SIG-M5 (cell line): ENCODE data around the gene SSU72.
"Not testable (repeated sequence)": the region's sequence is repeated elsewhere in the genome, so short reads cannot be mapped to it uniquely, and the experiment has no call there.

Experiments used
- DNase-seq: peaks from one replicate; lab custom pipeline; 2025; lab: John Stamatoyannopoulos, UW

SSU72 gene

DNA sequence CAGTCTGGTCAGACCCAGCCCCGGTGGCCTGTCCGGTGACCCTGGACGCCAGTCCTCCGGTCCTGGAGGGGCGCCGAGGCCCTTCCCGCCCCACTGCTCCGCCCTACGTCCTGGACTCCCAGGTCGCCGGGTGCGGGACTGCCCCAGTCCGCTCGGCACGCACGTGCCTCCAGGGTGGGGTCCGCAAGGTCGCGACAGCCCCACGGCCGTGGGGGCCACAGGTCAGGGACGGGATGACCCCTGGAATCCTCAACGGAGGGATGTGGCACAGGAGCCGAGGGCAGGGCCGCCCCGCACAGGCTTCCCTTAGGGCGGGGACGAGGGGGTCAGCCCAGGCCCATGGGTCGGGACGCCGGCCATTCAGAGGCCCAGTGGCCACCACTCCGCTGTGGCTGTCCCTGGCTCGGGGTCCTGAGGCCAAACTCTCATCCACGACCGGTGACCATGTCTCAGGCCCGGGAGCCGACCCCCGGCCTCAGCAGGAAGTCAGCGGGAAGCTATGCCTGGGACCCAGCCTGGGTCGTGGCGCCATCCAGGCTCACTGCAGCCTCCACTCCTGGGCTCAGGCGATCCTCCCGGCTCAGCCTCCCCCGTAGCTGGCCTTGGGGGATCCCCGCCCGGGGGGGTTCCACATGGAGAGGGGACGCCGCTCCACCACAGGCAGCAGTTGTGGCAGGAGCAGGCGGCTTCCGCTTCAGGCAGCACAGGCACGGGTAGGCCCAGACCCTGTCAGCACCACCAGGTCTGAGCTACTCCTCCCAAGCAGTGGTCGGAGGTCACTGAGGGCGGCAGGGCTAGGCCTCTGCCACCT lies 33.6 kb downstream of the SSU72 start:
- no peak for DNase-seq

DNA sequence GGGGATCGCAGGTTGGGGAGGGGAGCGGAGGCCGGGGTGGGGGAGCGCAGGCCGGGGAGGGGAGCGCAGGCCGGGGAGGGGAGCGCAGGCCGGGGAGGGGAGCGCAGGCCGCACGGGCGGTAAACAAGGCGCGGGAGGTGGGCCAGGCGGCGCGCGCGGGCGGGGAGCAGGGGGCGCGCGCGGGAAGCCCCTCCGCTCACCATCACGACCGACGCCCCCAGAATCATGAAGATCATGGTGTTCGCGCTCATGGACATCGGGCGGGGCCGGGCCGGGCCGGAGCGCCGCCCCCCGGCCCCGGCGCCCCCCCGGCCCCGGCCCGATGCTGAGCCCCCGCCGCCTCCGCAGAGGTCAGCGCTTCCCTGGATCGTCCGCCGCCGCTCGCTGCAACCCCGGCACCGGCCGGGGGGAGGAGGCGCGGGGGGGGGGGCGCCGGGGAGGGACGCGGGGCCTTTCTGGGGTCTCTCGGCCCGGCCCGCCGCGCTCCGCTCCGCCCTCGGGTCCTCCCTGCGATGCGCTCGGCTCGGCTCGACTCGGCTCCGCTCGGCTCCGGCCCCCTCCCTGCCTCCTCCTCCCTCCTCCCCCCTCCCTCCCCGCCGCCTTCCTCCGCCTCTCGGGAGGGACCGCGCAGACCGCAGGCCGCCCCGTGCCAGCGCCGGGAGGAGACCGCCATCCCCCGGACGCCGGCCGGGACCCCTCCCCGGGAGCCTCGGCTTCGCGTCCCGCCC lies 34.4 kb downstream of the SSU72 start, which contains the start of gene TMEM240:
Gene TMEM240, minus strand, starts transcription at position 535 of the 728 bp plus-strand sequence. Its CDS starts 278 bp downstream, at position 257.
- no peak for DNase-seq

DNA sequence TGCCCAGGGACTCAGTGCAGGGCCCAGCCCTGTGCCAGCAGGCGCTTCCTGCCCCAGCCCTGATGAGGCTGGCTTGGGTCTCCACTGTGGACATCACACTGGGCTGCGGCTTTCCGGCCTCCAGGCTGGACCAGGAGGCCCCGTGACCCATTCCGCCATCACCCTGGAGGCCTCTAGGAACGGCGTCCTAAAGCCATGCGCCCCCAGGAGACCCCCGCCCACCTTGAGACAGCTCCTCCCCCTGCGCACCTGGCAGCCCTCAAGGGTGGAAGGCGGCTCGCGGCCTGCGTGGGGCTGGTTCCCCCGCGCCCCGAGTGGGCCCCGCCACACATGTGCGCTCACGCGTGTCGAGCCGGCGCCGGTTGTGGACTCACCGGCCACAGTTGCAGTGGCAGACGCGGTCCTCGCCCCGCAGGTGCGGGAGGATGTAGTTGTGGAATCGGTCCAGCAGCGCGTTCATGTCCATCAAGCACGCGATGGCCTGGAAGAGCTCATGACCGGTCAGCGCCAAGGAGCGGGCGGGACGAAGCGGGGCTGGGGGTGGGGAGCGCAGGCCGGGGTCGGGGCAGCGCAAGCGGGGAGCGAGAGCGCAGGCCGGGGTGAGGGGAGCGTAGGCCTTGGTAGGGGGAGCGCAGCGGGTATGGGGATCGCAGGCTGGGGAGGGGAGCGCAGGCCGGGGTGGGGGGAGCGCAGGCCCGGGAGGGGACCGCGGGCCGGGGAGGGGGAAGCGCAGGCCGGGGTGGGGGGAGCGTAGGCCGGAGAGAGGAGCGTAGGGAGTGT lies 35.2 kb downstream of the SSU72 start:
- no peak for DNase-seq

DNA sequence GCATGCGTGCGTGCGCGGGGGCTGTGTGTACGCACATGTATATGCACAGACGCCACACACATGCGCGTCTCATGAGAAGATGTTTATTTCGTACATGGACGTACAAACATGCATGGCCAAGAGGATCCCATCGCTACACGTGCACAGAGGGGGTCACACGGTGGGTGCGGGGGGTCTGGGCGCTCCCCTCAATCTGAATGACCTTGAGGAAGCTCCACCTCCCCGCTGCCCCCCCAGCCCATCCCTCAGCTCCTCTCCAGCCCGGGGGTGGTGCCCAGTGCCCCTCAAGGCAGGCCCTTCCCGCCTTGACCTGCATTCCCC lies 35.7 kb downstream of the SSU72 start:
- no peak for DNase-seq

DNA sequence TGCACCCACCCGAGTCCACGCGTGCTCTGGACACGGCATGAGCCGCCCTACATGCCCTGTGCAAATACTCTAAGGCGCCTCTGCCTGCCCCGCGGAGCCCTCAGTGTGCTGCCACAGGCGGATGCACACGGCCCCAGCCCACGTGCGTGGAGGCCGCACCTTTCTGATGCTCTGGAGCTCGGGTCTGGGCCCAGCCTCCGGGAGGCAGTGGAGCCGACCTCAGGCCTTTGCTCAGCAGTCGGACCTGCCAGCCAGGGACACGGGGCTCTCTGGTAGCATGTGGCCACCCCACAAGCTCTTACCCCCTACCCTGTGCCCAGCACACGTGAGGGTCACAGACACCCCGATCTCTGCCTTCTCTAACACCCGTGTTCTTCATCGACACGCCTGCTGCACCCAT lies 36.3 kb downstream of the SSU72 start:
- no peak for DNase-seq

DNA sequence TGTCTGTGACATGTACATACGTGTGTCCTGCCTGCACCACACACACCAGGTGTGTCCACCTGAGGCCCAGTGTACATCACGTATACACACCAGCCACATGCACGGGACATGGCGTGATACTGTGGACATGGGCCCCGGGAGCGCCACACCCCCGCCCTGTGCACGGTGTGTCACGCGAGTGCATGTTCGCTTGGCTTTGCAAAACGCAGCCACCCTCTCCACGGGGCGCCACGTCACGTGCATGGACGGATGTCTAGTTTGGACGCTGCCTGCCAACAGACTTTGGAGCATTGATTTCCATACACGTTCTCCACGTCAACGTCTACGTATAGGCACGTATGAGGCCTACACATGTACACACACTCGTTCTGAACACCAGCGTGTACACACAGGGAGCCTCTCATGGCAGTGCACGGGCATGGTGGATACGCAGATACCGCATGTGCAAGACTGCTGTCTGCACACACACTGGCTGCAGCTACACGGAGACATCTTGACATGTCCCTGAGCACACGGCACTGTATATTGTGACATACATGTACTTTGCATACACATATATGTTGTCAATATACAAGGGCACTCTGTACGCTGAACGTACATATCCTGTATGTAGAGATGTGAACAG lies 36.9 kb downstream of the SSU72 start:
- no peak for DNase-seq

DNA sequence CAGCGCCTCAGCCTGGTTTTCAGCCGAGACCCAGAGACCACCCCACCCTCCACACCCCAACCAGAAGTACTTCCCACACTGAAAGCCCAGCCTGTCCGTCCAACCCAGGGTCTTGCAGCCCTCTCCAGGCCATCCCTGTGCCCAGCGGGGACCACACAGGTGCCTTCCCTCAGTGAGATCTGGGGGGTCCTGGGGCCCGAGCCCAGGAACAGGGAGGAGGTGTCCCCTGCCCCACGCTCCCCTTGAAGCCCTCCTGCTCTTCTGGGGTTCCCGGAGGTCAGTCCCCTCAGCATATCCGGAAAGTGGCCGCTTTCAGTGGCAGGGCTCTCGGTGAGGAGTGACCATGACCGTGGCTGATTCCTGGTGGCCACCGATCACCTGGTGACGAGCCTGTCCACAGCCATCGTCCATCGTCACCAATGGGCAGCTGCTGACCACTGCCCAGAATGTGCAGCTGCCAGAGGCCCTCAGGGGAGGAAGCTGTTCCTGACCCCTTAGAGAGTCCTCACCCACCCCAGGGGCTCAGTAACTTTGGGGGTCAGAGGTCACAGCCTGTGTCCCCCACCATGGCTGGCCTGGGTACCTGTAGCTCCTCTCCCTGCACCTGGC lies 37.6 kb downstream of the SSU72 start:
- no peak for DNase-seq

DNA sequence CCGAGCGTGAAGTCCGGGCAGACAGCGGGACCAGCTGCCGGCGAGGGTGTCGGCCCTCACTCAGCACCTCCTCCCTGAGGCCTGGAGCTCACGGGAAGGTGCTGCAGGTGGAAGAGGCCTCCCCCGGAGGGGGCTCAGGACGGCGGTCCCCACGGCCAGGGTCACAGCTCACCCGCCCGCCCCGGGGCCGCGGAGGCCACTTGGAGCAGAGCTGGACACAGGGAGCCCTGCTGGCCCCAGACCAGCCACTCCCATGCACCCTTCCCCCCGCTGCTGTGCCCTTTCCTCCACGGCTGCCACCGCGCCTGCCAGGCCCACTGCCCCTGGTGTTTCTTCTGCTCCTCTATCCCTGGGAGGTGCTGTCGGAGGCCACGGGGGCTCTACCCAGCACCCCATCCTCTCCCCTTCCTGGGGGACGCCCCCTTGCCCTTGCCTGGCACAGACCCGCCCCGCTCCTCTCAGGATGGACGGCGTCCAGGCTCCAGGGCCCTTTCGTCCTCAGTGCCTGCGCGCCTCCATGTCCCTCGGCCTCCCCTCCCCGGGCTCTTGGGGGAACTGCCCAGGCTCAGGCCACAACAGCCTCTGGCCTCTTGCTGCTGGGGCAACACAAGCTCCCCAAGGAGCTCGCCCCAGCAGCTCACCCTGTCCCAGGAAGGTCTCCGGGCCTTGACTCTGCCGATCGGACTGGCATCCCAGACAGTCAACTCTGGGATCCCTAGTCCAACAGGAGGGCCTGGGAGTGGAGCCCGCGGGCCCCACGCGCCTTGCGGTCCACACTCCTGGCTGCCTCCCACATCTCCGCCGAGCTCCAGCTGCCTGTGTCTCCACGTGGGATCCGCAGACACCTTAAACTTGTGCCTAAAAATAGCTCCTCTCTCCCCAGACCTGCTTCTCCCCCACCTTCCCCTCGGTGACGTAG lies 38.4 kb downstream of the SSU72 start:
- DNase-seq: no peak

DNA sequence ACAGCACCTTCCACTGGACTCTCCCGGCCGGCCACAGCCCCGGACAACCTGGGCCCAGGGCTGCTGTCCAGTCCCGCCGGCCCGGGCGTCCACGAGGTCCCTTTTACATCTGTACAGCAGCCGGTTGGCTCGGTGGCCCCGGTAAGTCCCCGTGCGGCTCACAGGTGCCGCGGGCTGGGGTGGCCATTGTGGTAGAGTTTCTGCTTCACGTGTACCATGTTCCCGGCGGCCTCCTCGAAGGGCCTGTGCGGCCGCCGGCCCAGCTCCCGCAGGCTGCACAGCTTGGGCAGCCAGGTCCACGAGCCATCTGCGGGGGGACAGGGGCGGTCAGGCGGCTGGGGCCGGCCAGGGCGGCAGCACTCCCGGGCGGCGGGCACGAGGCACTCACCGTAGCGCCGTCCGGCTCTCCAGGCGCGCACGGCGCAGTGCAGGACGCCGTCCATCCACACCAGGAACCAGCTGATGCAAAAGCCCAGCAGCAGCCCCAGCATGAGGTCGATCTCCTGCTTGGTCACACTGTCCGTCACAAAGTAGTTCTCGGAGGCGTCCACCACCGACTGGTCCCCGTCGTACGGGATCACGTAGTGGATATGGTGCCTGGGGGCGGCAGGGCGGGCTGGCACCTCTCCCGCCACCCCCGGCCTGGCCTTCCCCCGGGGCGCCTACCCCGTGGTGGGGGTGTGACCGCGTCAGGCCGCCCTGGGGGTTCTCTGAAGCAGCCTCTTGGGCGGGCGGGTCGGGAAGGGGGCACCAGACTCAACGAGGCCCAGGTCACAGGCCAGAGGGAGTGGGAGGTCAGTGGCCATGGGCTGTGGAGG lies 39.3 kb downstream of the SSU72 start:
- no peak for DNase-seq

DNA sequence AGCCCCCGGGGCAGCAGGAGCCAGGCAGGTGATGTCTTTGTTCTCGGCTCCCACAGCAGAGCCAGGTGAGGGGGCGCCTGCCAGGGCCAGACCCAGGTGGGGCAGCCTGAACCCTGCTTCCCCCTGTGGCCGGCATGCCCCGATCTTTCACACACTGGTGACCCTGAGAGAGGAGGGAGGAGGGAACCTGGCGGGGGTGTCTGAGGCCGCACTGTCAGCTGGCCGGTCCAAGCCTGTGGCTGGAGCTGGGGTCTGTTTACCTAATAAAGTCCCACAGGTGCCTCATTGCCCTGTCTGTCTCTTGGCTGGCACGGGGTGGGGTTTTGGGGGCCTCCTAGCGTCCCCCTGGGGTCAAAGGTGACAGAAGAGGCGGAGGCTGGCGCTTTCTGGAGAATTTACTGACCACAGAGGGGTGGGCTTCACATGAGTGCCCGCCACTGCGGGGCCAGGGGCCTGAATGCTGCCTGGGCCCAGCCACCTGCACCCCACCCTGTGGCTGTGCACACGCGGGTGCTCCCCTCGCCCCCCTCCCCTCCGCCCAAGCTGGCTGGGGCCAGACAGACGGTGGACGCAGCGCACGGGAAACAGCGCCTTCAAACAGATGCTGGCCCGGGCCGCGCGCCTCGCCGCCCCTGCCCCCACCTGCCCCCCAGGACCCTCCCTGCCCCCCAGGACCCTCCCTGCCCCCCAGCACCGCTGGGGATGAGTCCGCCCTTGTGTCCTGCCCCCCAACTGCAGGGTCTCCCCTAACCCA lies 40.1 kb downstream of the SSU72 start:
- no peak for DNase-seq

DNA sequence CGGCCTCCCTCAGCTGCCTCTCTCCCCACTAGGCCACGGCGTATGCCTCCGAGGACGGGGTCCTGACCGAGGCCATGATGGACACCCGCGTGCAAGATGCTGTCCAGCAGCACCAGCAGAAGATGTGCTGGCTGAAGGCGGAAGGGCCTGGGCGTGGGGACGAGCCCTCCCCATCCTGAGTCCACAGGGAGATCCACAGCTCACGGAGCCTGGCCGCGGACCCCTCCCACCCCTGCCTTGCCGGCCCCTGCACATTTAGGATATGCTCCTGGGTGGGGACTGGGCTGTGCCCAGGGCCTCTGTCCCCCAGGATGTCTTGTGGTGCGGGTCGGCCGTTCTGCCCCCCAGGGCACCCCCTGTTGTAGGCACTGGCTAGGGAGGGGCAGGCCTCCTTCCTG lies 40.8 kb downstream of the SSU72 start:
- DNase-seq: not testable (repeated sequence)

DNA sequence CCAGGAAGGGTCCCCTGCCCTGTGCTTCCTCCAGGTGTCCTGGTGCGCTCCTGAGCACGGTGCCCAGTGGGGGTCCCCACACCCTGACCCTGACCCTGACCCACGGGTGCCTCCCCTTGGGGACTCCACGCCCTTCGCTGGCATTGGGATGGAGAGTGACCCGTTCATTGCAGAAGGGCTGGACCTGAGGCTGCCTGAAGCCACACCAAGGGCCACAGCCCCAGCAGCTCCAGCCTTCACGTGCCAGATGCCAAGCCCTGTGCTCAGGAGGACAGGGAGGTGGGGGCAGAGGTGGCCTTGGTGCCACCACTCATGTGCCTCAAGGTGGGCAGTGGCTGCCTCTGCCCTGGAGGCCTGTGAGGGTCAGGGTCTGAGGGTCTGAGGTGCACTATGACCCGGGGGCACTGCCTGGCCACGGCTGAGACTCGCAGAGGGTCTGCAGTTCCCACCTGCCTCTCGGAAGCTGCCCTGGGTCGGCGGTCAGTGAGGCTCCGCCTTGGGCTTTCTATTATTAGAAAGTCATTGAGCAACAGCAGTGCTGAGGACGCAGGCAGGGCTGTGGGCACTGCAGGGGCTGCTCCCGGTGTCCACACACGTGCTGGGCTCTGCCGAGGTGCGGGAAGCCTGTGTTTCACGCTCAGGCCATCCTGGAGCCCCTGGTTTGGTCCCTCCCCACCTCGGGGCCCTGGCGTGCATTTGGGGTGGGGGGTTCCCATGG lies 41.3 kb downstream of the SSU72 start:
- DNase-seq: not testable (repeated sequence)

DNA sequence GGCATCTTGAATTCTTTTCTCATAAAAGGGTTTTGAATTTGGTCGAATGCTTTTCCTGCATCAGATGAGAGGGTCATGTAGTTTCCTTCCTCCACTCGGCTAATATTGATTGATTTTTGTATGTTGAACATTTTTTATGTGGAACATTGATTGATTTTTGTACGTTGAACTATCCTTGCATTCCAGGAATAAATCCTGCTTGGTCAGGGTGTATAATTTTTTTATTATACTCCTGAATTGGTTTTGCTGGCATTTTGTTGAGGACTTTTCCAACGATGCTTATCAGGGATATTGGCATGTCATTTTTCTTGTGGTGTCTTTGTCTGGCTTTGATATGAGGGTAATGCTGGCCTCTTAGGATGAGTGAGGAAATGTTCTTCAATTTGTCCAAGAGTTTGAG lies 42.7 kb downstream of the SSU72 start:
- DNase-seq: no peak

DNA sequence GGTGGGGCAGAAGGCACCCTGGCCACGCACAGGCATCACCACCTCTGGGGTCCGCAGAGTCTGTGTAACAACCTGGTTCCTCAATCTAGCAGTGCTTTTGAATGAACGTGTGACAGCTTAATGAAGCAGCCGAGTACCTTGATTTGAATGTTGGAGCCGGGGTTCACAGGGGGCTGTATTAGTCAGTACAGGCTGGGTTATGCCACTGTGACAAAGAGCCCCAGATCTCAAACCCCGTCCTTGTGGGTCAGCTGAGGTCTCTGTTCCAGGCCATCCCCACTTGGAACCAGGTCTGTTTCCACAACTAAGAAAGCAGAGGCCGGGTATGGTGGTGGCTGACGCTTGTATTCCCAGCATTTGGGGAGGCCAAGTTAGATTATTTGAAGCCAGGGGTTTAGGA lies 44.7 kb downstream of the SSU72 start:
- no peak for DNase-seq

DNA sequence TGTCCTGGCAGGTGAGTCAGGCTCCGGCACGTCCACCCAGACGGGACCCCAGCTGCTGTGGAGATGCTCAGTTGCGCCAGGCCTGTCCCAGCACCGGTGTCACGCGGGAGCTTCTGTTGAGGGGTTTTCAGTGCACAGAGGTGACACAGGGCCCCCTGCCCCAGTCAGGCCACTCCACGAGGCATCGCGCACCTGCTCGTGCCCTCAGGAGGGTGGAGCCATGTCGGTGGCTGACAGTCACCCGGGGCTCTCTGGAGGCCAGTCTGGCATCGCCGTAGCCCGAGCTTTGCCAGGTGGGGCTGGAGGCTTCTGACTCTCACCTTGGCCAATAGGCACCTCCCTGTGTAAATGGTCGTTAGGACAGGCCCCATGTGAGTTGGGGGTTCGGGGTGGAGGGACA lies 45.3 kb downstream of the SSU72 start:
- no peak for DNase-seq

DNA sequence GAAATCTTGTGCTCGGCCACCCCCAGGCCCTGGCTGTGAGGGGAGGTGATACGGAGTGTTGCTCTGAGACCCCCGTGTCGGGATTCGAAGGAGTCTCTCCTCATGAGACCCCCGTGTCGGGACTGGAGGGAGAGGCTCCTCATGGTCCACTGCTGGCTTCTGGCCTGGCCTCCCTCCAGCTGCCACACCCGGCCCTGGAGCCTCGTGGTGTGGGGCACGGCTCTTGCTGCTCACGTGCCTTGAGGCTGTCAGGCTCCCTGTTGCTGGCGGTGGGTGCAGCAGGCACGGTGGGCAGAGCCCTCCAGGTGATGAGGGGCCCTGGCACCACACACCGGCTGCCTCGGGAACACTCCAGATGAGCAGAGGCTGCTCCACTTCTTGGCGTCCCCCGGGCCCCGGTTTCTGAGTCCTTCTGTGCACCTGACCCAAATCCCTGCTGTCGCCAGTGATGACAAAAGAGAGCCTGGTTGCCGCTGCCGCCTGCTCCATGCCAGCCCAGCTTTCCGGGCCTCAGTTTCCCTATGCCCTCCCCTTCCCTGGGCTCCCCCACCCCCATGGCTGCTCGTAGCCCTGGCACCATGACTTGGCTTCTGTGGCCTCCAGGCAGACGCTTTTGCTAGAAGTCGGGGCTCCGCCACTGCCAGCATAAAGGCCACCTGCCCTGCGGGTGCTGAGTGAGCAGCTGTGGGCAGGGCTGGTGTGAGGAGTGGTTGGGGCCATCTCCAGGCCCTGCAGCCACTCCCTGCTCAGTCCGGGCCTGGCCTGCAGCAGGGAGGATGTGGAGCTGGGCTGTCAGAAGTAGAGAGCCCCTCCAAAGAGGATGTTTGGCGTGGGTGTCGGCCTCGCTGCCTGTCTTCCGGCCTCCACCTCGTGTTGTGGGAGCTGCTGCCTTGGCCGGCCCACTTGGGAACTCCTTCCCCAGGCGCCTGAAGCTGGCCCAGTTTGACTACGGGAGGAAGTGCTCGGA lies 46.1 kb downstream of the SSU72 start:
- no peak for DNase-seq

DNA sequence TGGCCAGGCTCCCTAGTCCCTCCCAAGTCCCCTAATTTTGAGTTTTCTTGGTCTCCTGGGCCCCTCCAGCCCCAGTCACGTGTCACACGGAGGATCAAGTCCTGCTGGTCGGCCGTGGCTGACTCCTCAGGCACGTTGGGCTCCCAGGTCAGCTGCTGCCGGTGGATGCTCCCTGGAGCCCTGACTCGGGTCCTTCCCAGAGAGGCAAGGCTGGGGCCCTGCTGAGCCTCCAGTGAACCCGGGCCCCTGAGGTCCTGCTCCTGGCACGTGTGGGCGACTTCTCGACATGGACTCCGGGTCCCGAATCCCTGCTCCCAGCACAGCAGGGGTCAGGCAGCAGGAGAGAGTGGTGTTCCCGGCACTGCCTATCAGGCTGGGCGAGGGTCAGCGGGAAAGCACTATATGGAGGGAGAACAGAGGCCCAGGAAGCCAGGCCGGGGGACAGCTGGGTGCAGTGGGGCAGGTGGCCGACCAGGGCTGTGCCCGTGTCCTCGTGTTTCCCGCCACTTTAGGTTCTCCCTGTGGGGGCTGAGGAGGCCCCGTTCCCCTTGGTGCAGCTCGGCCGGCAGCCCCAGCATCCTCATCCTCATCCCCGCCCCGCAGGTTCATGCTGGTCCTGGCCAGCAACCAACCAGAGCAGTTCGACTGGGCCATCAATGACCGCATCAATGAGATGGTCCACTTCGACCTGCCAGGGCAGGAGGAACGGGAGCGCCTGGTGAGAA lies 47.4 kb downstream of the SSU72 start:
- no peak for DNase-seq
